GM23338 (cell line): ENCODE data around the gene NSD1. TPM values are rescaled to one million over a fixed set of nuclear protein-coding genes. Genes with fewer than 3 reads are reported as not detected.

Experiments used
- ATAC-seq: fragments of 200-7000 bp; cut with Tn5 transposase; 3 replicates; pipeline ENCODE4 v1.9.1; 2020
- DNase-seq: peaks from one replicate; pipeline ENCODE4 v3.0.0-alpha.2; 2015; ENCODE audit warnings: low spot score
- H2AFZ ChIP-seq: fragments of 200-600 bp; sonication (generic); 2 replicates; pipeline ENCODE4 v1.8.0; 2016; ENCODE audit warnings: antibody characterized with exemption, mild to moderate bottlenecking, moderate library complexity
- H3F3A ChIP-seq: fragments of 200-600 bp; sonication (generic); replicated peaks from 2 replicates; pipeline ENCODE4 v1.8.0; 2017; ENCODE audit warnings: antibody characterized with exemption, mixed run types, low read depth
- H3K27ac ChIP-seq: fragments of 200-600 bp; sonication (generic); 2 replicates; pipeline ENCODE4 v1.6.1; 2016; ENCODE audit warnings: low read depth
- H3K27me3 ChIP-seq: fragments of 200-600 bp; sonication (generic); 2 replicates; pipeline ENCODE4 v1.8.0; 2016; ENCODE audit warnings: mild to moderate bottlenecking, mixed run types, moderate library complexity; ENCODE audit not compliant: insufficient read depth
- H3K36me3 ChIP-seq: fragments of 200-600 bp; sonication (generic); 2 replicates; pipeline ENCODE4 v1.8.0; 2016; ENCODE audit warnings: mild to moderate bottlenecking; ENCODE audit not compliant: insufficient read depth
- H3K4me1 ChIP-seq: fragments of 200-600 bp; sonication (generic); 2 replicates; pipeline ENCODE4 v1.8.0; 2016; ENCODE audit warnings: mild to moderate bottlenecking, moderate library complexity; ENCODE audit not compliant: insufficient read depth
- H3K4me2 ChIP-seq: fragments of 200-600 bp; sonication (generic); 2 replicates; pipeline ENCODE4 v1.7.1; 2017; ENCODE audit warnings: mixed run types
- H3K4me3 ChIP-seq: fragments of 200-600 bp; sonication (generic); 2 replicates; pipeline ENCODE4 v1.6.1; 2016; ENCODE audit warnings: mixed run types
- H3K79me2 ChIP-seq: fragments of 200-600 bp; sonication (generic); replicated peaks from 2 replicates; pipeline ENCODE4 v1.8.0; 2017; ENCODE audit warnings: mild to moderate bottlenecking; ENCODE audit not compliant: insufficient read depth
- H3K9me2 ChIP-seq: fragments of 200-600 bp; sonication (generic); 2 replicates; pipeline ENCODE4 v1.8.0; 2017; ENCODE audit not compliant: insufficient read depth
- H4K20me1 ChIP-seq: fragments of 200-600 bp; sonication (generic); replicated peaks from 2 replicates; pipeline ENCODE4 v1.8.0; 2017; ENCODE audit warnings: mild to moderate bottlenecking; ENCODE audit not compliant: insufficient read depth
- H3K27ac Mint-ChIP-seq: 2 replicates; pipeline ENCODE4 v1.8.0; 2020; ENCODE audit warnings: inconsistent platforms, mild to moderate bottlenecking, moderate library complexity, mixed read lengths
- H3K27me3 Mint-ChIP-seq: 3 replicates; pipeline ENCODE4 v1.8.0; 2022; ENCODE audit warnings: low read depth, mild to moderate bottlenecking, moderate library complexity, mixed read lengths, inconsistent platforms; ENCODE audit not compliant: insufficient read depth, poor library complexity
- H3K36me3 Mint-ChIP-seq: 3 replicates; pipeline ENCODE4 v1.8.0; 2021; ENCODE audit warnings: low read depth, mild to moderate bottlenecking, inconsistent platforms, moderate library complexity, mixed read lengths
- H3K4me1 Mint-ChIP-seq: 3 replicates; pipeline ENCODE4 v1.8.0; 2020; ENCODE audit warnings: mild to moderate bottlenecking, inconsistent platforms, mixed read lengths
- H3K4me3 Mint-ChIP-seq: 3 replicates; pipeline ENCODE4 v1.8.0; 2021; ENCODE audit warnings: moderate library complexity, mild to moderate bottlenecking, inconsistent platforms, mixed read lengths
- H3K9me3 Mint-ChIP-seq: 3 replicates; pipeline ENCODE4 v1.8.0; 2020; ENCODE audit warnings: moderate library complexity, mild to moderate bottlenecking, inconsistent platforms, mixed read lengths
- CREB1 ChIP-seq: fragments of 250-450 bp; sonication (Bioruptor Pico); IDR thresholded peaks from 2 replicates; pipeline ENCODE4 v1.5.0; 2020; ENCODE audit warnings: low read depth, mild to moderate bottlenecking, moderate library complexity
- NANOG ChIP-seq: IDR thresholded peaks from 2 replicates; pipeline ENCODE4 v1.6.1; 2016; ENCODE audit warnings: antibody characterized with exemption, borderline replicate concordance
- POLR2AphosphoS5 ChIP-seq: IDR thresholded peaks from 2 replicates; pipeline ENCODE4 v1.6.1; 2016; ENCODE audit warnings: antibody characterized with exemption, low read depth
- STAT1 ChIP-seq: IDR thresholded peaks from one replicate; pipeline ENCODE4 v1.6.1; 2016; ENCODE audit warnings: antibody characterized with exemption; ENCODE audit not compliant: unreplicated experiment
- polyA plus RNA-seq: library from polyadenylated mRNA; unstranded; fragments of >200 nt; fragmentation: Nextera tagmentation; extraction: Ambion mirVana; gene quantifications from 2 replicates; pipeline ENCODE4 v1.2.1, GENCODE V29; 2016
- total RNA-seq: library from RNA; depleted of rRNA; stranded (reverse); fragments of >200 nt; shearing (Covaris generic); gene quantifications from 2 replicates; pipeline ENCODE4 v1.2.3, GENCODE V29; 2014
- TF ChIP-seq, protein P1 (sequence below), 2 experiments: fragments of 200-600 bp in 1 of 2; sonication (generic) in 1 of 2; conservative IDR thresholded peaks; 2 replicates each; pipeline versions ENCODE4 v1.5.1 to v1.6.1; 2016 to 2017; ENCODE audit warnings: antibody characterized with exemption in 2 of 2, low read depth in 2 of 2, mild to moderate bottlenecking in 2 of 2, moderate library complexity in 1 of 2
- TF ChIP-seq, protein P2 (sequence below): IDR thresholded peaks from 2 replicates; pipeline ENCODE4 v1.6.1; 2016; ENCODE audit warnings: antibody characterized with exemption
- TF ChIP-seq, protein P3 (sequence below): fragments of 250-450 bp; sonication (Bioruptor Pico); IDR thresholded peaks from 2 replicates; pipeline ENCODE4 v1.5.0; 2020; ENCODE audit warnings: mild to moderate bottlenecking, moderate library complexity

Gene NSD1
- total and polyA plus RNA-seq, 2 experiments from 2014 or later = 96.4 to 106 TPM

DNA sequence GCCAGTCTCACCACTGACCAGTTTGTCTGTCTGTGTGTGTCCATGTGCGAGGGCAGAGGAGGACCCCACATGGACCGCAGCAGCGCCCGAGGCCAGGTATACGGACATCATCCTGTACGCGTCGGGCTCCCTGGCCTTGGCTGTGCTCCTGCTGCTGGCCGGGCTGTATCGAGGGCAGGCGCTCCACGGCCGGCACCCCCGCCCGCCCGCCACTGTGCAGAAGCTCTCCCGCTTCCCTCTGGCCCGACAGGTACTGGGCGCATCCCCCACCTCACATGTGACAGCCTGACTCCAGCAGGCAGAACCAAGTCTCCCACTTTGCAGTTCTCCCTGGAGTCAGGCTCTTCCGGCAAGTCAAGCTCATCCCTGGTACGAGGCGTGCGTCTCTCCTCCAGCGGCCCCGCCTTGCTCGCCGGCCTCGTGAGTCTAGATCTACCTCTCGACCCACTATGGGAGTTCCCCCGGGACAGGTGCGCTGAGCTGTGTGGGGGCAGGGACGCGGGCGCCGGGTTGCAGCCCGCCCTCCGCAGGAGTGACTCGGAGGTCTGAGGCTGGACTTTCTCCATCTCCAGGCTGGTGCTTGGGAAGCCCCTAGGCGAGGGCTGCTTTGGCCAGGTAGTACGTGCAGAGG lies 40.4 kb upstream of the NSD1 start:
- H3K27me3 ChIP-seq = no peaks in the 10 kb centered on the region
- no peak overlapping the region for H3K4me2 ChIP-seq
- TF ChIP-seq STAT1 = no peak
- no peak for TF ChIP-seq POLR2AphosphoS5
- TF ChIP-seq, protein P1, sequence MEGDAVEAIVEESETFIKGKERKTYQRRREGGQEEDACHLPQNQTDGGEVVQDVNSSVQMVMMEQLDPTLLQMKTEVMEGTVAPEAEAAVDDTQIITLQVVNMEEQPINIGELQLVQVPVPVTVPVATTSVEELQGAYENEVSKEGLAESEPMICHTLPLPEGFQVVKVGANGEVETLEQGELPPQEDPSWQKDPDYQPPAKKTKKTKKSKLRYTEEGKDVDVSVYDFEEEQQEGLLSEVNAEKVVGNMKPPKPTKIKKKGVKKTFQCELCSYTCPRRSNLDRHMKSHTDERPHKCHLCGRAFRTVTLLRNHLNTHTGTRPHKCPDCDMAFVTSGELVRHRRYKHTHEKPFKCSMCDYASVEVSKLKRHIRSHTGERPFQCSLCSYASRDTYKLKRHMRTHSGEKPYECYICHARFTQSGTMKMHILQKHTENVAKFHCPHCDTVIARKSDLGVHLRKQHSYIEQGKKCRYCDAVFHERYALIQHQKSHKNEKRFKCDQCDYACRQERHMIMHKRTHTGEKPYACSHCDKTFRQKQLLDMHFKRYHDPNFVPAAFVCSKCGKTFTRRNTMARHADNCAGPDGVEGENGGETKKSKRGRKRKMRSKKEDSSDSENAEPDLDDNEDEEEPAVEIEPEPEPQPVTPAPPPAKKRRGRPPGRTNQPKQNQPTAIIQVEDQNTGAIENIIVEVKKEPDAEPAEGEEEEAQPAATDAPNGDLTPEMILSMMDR (conservative IDR thresholded peaks at IDR 0.05; ENCODE audit: low read depth in 2 of 2) = no peak
- TF ChIP-seq, protein P2, sequence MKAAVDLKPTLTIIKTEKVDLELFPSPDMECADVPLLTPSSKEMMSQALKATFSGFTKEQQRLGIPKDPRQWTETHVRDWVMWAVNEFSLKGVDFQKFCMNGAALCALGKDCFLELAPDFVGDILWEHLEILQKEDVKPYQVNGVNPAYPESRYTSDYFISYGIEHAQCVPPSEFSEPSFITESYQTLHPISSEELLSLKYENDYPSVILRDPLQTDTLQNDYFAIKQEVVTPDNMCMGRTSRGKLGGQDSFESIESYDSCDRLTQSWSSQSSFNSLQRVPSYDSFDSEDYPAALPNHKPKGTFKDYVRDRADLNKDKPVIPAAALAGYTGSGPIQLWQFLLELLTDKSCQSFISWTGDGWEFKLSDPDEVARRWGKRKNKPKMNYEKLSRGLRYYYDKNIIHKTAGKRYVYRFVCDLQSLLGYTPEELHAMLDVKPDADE = no peak
- TF ChIP-seq NANOG = no peak
- TF ChIP-seq CREB1 (CRISPR knock-in tag) = no peak
- TF ChIP-seq, protein P3, sequence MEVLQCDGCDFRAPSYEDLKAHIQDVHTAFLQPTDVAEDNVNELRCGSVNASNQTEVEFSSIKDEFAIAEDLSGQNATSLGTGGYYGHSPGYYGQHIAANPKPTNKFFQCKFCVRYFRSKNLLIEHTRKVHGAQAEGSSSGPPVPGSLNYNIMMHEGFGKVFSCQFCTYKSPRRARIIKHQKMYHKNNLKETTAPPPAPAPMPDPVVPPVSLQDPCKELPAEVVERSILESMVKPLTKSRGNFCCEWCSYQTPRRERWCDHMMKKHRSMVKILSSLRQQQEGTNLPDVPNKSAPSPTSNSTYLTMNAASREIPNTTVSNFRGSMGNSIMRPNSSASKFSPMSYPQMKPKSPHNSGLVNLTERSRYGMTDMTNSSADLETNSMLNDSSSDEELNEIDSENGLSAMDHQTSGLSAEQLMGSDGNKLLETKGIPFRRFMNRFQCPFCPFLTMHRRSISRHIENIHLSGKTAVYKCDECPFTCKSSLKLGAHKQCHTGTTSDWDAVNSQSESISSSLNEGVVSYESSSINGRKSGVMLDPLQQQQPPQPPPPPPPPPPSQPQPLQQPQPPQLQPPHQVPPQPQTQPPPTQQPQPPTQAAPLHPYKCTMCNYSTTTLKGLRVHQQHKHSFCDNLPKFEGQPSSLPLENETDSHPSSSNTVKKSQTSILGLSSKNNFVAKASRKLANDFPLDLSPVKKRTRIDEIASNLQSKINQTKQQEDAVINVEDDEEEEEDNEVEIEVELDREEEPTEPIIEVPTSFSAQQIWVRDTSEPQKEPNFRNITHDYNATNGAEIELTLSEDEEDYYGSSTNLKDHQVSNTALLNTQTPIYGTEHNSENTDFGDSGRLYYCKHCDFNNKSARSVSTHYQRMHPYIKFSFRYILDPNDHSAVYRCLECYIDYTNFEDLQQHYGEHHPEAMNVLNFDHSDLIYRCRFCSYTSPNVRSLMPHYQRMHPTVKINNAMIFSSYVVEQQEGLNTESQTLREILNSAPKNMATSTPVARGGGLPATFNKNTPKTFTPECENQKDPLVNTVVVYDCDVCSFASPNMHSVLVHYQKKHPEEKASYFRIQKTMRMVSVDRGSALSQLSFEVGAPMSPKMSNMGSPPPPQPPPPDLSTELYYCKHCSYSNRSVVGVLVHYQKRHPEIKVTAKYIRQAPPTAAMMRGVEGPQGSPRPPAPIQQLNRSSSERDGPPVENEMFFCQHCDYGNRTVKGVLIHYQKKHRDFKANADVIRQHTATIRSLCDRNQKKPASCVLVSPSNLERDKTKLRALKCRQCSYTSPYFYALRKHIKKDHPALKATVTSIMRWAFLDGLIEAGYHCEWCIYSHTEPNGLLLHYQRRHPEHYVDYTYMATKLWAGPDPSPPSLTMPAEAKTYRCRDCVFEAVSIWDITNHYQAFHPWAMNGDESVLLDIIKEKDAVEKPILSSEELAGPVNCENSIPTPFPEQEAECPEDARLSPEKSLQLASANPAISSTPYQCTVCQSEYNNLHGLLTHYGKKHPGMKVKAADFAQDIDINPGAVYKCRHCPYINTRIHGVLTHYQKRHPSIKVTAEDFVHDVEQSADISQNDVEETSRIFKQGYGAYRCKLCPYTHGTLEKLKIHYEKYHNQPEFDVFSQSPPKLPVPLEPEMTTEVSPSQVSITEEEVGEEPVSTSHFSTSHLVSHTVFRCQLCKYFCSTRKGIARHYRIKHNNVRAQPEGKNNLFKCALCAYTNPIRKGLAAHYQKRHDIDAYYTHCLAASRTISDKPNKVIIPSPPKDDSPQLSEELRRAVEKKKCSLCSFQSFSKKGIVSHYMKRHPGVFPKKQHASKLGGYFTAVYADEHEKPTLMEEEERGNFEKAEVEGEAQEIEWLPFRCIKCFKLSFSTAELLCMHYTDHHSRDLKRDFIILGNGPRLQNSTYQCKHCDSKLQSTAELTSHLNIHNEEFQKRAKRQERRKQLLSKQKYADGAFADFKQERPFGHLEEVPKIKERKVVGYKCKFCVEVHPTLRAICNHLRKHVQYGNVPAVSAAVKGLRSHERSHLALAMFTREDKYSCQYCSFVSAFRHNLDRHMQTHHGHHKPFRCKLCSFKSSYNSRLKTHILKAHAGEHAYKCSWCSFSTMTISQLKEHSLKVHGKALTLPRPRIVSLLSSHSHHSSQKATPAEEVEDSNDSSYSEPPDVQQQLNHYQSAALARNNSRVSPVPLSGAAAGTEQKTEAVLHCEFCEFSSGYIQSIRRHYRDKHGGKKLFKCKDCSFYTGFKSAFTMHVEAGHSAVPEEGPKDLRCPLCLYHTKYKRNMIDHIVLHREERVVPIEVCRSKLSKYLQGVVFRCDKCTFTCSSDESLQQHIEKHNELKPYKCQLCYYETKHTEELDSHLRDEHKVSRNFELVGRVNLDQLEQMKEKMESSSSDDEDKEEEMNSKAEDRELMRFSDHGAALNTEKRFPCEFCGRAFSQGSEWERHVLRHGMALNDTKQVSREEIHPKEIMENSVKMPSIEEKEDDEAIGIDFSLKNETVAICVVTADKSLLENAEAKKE (CRISPR knock-in tag) = no peak
- Mint-ChIP-seq H3K4me3 (no peak overlapping the region), H3K4me1 (peaks cover 10% of the 10 kb centered on the region), H3K36me3 (peaks cover 39% of the 10 kb centered on the region), H3K9me3 (no peaks in the 10 kb centered on the region; the same call in 2 of the 3 replicates), H3K27me3 (peaks cover 13% of the 10 kb centered on the region), H3K27ac (no peak overlapping the region)
- H3K4me3 ChIP-seq = no peak overlapping the region
- H3K27ac ChIP-seq = no peak overlapping the region
- H3F3A ChIP-seq = 0 out of 2 replicates have a peak, but pooled peaks cover 4% of the 10 kb centered on the region
- no peak for ATAC-seq
- H3K9me2 ChIP-seq = no peaks in the 10 kb centered on the region
- peaks cover 8% of the 10 kb centered on the region; the same call in 1 of the 2 replicates for H4K20me1 ChIP-seq
- DNase-seq = no peak
- peaks cover 12% of the 10 kb centered on the region for H3K79me2 ChIP-seq
- peaks cover 5% of the 10 kb centered on the region for H3K36me3 ChIP-seq
- H3K4me1 ChIP-seq = peaks cover 2% of the 10 kb centered on the region; the same call in 1 of the 2 replicates
- no peak overlapping the region for H2AFZ ChIP-seq
